Subcutaneous adipose tissue (tissue), 4 donors: ENCODE results near the gene GSAP. TPM values are rescaled to one million over a fixed set of nuclear protein-coding genes. Genes with fewer than 3 reads are reported as not detected.

ENCODE experiments used
- total RNA-seq, 4 donors: library from RNA; depleted of rRNA; stranded (reverse); fragments of >200 nt; gene quantifications; one replicate each; pipeline ENCODE4 v1.1.0, GENCODE V29; 2016
- TF ChIP-seq, protein P1 (sequence below): fragments of 450-650 bp; IDR thresholded peaks from one replicate; pipeline ENCODE4 v1.5.1; 2016; ENCODE audit warnings: low read depth, mild to moderate bottlenecking, control low read depth, antibody characterized with exemption, moderate library complexity

GSAP gene
- total RNA-seq, 4 donors from 2014 or later = 29.6 to 50.1 (median 40.9) TPM

DNA sequence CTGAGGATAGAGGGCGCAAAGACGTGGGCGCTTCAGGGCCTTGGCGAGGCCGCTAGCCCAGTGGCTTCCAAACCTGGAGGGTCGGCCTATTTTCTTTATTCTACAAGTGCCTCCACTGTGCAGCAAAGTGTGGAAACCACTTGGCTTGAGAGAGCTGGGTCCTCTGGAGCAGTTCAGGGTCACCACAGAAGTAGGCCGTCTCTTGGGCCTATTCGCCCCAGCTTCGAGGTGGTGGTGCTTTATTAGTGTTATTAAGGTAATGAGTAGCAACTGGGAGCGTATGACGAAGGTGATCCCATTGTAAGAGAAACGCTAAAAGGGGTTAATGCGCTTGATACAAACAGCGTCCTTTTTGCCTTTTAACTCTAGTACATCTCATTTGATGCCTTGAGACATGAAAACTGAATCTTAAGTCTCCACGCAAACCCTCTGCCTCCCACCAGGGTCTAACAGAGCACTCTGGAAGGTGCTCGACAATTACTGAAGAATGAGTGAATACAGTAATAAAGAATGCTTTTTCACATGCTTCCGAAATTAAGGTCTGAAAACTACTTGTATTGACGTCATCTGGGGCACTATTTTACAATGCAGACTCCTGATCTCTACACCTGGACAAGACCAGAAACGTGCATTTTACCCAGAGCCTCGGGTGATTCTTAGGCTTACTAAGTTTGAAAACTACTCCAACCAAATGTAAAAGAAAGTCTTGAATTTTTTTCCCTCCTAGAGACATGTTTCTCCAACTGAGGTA lies 647 bp upstream of the GSAP start:
- TF ChIP-seq, protein P1, sequence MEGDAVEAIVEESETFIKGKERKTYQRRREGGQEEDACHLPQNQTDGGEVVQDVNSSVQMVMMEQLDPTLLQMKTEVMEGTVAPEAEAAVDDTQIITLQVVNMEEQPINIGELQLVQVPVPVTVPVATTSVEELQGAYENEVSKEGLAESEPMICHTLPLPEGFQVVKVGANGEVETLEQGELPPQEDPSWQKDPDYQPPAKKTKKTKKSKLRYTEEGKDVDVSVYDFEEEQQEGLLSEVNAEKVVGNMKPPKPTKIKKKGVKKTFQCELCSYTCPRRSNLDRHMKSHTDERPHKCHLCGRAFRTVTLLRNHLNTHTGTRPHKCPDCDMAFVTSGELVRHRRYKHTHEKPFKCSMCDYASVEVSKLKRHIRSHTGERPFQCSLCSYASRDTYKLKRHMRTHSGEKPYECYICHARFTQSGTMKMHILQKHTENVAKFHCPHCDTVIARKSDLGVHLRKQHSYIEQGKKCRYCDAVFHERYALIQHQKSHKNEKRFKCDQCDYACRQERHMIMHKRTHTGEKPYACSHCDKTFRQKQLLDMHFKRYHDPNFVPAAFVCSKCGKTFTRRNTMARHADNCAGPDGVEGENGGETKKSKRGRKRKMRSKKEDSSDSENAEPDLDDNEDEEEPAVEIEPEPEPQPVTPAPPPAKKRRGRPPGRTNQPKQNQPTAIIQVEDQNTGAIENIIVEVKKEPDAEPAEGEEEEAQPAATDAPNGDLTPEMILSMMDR = no peak

DNA sequence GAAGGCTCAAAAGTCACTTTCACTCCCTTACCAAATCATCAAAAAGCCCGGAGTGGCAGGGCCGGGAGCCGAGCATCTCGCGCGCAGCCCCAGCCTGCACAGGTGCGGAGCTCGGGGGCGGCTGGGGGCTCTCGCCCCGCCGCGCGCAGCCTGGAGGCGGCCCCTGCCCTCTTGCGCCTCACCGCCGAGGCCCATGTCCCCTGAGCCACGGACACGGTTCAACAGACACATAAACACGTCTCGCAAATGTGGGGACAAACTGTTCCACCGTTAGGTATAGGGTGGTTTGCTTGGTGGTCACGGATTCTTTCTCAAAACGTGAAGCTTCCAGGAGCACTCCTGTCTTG lies 700 bp downstream of the GSAP start:
- TF ChIP-seq, protein P1 = no peak

DNA sequence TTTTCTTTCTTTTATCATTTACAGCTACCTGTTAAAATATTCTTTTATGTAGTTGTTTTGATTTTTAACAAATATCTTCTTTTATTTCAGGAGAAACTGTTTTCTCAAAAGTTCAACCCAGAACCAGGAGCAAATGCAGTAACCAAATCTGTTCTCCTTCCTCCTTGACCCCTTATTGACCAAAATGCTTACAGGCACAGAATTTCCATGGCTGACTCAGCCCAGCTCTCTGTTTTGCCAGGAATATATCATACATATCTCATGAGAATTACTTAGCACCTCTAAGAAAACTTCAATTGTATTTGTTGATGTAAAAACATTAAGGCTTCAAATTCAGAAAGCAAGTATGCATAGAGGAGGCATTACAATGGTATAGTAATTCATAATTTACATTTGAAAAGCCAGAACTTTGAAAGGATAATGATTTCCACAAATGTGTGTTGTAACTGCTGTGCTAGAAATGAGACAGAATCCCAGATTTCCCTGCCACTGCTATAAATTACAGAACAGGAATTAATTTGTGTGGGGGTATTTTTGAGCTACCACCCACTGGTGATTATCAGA lies 2.2 kb downstream of the GSAP start:
- TF ChIP-seq, protein P1 = no peak

DNA sequence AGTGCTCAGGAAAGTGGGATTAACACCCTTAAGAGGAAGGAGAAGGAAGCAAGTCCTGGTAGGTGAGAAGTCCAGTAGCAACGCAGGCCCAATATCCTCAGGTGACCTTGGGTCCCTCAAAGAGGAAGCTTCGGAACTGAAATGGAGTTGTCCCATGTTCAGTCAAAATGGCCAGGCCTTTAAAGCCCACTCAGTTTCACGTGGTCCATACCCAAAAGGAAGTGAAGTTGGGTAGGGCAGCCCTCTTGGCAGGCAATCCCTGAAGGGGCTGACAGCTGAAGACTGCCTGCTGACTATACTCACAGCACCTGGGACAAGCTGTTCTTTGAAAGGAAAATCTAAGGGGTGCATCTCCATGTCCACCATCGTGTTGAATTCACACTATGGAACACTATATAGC lies 3.0 kb downstream of the GSAP start:
- TF ChIP-seq, protein P1 = no peak

DNA sequence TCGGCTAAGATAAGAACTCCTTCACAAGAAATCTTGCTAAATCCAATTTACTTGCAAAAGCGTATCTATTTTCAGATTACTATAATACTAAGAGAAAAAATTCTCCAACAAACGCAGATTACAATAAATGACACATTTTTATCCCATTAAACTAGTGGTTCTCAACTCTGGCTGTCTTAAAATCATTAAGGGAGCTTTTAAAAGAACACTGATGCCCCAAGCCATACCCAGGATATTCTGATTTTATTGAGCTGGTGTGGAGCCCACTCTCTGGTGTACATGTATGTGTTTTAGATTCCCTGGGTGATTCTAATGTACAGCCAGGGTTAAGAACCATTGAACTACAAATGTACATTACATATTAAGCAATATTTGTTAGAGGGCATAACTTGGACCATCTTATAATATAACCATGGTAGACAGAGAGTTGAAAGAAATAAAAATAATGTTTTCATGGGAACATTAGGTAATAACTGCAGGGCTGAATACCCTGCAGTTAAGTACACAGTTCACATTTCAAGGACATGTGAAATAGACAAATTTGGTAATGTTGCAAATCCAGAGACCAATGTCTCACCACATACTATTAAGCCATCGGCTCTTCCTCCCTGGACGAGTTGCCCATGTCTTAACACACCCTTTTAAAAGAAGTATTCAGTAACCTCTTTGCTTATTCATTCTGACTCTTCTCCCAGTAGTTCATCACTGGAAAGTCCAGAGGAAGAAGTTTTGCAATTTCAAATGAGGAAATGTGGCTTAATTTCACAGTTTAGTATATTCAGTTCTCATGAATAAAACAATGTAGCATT lies 6.2 kb downstream of the GSAP start:
- TF ChIP-seq, protein P1 = no peak

DNA sequence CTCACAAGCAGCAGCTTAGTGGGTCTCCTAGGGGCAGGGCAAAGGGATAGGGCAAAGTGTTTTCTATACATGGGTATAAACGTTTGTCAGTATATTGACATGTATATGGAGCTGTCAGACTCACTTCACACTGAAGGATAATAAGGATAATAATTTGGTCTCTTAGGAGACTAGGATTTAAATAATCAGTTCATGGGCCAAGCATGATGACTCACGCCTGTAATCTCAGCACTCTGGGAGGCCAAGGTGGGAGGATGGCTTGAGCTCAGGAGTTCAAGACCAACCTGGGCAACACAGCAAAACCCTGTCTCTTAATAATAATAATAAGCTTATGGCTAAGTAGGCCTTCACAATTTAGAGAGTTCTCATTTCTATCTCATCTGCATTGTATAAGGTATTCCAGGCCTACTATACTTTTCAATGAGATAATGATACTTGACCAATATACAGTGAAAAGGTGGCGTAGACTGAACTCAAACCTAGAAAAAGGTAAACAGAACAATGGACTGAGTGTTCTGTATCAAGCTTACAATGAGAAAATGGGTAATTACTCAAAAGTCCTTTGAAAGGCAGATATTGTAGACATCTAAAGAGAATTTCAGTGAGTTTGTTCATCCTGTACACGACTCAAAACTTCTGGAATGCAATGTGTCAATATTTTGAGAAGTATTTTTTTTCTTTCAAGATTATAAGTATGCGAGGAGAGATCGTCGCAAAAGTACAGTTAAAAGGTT lies 7.0 kb downstream of the GSAP start:
- TF ChIP-seq, protein P1 = no peak
